ENCODE results near the gene ABCE1.

The ABCE1 gene

GRCh38 chr4:145103496-145103895 lies 5.4 kb downstream of the ABCE1 start:
- no peak for DNase-seq

- DNase-seq = no peak
These were observed 9.0 kb downstream of the ABCE1 start for GRCh38 chr4:145107126-145107525.

GRCh38 chr4:145108128-145108527 lies 10.0 kb downstream of the ABCE1 start:
- DNase-seq = no peak

GRCh38 chr4:145125396-145125795 lies 27.3 kb downstream of the ABCE1 start:
- peak in 1 of 5 experiments; percentile 50 for DNase-seq

- no peak for DNase-seq
These were observed 32.0 kb downstream of the ABCE1 start for GRCh38 chr4:145130130-145130529.

- DNase-seq = peak in 1 of 5 experiments; percentile 76
These were observed 32.8 kb downstream of the ABCE1 start for GRCh38 chr4:145130788-145131399.

- no peak for DNase-seq
These were observed 33.7 kb downstream of the ABCE1 start for GRCh38 chr4:145131848-145132247.

GRCh38 chr4:145132511-145133098 lies 34.5 kb downstream of the ABCE1 start:
- DNase-seq = peak in 1 of 5 experiments; percentile 49

GRCh38 chr4:145136219-145136618 lies 38.1 kb downstream of the ABCE1 start:
- peak in 1 of 5 experiments; percentile 51 for DNase-seq

GRCh38 chr4:145148980-145149379 lies 50.9 kb downstream of the ABCE1 start:
- no peak for DNase-seq

GRCh38 chr4:145153181-145153903 lies 55.2 kb downstream of the ABCE1 start:
- DNase-seq = no peak

GRCh38 chr4:145153904-145154298 lies 55.8 kb downstream of the ABCE1 start:
- DNase-seq = peak in 1 of 5 experiments; percentile 34

GRCh38 chr4:145154573-145154972 lies 56.5 kb downstream of the ABCE1 start:
- DNase-seq = peak in 1 of 5 experiments; percentile 45

GRCh38 chr4:145155268-145155870 lies 57.3 kb downstream of the ABCE1 start:
- DNase-seq = no peak

GRCh38 chr4:145156986-145157385 lies 58.9 kb downstream of the ABCE1 start:
- no peak for DNase-seq

GRCh38 chr4:145161549-145161948 lies 63.4 kb downstream of the ABCE1 start:
- no peak for DNase-seq

- no peak for DNase-seq
These were observed 69.8 kb downstream of the ABCE1 start for GRCh38 chr4:145167887-145168286.

GRCh38 chr4:145168581-145169187 lies 70.6 kb downstream of the ABCE1 start:
- DNase-seq = no peak

GRCh38 chr4:145170223-145170622 lies 72.1 kb downstream of the ABCE1 start:
- no peak for DNase-seq

- DNase-seq = no peak
These were observed 73.8 kb downstream of the ABCE1 start for GRCh38 chr4:145171911-145172310.

- peak in 1 of 5 experiments; percentile 85 for DNase-seq
These were observed 78.7 kb downstream of the ABCE1 start for GRCh38 chr4:145176641-145177432.

GRCh38 chr4:145177511-145177905 lies 79.4 kb downstream of the ABCE1 start:
- DNase-seq = peak in 1 of 5 experiments; percentile 27
